Fibroblast of peridontal ligament (primary cell): ENCODE results near the gene S100A3.
"Not testable (repeated sequence)": the region's sequence is repeated elsewhere in the genome, so short reads cannot be mapped to it uniquely, and the experiment has no call there.

Experiments used
- DNase-seq: peaks from one replicate; pipeline ENCODE4 v3.0.0-alpha.2; 2010; ENCODE audit errors: extremely low read depth

S100A3 gene, protein sequence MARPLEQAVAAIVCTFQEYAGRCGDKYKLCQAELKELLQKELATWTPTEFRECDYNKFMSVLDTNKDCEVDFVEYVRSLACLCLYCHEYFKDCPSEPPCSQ

DNA sequence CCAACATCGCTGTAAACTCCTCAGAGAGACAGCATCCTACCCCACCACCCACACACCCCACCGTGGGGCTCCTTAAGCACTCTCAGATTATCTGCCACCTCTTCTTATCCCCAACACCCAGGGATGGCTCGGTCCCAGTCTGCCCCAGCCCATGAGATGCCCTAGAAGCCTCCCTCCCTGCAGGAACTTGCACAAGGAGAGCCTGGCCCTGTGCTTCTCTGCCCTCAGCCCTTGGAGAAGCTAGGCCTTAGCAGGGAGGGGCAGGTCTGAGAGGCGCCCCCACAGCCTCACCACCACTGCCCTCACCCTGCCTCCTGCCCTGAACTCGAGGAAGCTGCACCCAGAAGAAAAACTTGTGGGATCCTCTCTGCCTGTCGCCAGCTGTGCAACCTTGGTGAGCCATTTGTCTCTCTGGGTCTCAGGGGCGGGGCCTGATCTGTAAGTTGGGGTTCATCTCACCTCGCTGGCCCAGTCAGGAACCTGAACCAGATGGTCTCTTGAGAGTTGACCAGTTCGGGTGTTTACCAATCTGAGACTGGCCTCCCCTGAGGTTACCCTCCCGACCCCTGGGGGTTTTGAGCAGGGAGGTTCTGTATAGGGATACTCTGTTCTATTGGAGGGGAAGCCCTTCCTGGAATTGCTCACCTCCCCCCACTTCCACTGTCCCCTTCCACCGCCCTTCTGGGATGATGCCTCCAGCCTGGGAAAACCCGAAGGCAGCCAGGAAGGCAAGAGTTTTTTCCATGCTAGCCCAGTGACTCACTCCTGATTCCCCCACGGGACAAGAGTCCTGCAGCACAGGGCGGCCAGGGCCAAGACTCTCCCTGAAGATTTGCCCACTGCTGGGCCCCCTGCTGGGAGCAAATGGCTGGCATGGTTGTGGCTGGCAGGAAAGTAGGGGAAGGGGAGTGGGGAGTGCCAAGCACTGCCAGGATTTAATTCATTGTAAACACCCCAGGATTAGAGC is at the start of gene S100A3:
TSS of gene S100A3 (minus strand) at position 537 of the 967 bp plus-strand sequence. CDS start 773 bp downstream, outside the sequence.
- peak; percentile 93 for DNase-seq

DNA sequence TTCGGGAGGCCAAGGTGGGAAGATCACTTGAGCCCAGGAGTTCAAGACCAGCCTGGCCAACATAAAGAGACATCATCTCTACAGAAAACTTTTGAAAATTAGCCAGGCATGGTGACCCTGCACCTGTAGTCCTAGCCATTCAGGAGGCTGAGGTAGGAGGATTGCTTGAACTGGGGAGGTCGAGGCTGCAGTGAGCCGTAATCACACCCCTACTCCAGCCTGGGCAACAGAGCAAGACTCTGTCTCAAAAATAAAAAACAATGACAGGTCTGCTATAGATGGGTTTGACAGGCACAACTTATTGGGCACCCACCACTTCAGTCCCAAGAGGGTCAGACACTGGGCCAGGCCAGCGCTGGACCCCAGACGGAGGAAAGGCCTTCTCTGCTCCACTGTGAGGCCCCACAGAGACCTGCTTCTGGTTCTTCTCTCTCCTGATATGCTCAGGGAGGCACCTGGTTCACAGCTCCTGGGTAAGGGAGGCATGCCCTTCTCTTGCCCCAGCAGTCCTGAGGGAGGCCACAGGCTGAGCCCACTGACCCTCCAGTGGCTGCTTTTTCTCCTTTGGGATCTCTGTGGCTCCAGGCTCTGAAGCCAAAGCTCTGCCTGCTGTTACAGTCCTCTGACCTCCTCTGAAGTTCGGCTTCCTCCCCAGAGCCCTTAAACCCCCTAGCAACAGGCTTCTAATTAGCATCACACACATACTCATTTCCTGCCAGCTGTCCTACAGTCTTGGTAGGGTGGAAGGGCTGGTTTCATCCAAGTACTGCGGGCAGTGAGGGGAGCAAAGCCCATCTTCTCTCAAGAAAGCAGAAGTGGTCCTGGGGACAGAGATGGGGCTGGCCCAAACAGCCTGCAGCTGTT is 49.5 kb upstream of the S100A3 start:
- DNase-seq, result peak; percentile 69

DNA sequence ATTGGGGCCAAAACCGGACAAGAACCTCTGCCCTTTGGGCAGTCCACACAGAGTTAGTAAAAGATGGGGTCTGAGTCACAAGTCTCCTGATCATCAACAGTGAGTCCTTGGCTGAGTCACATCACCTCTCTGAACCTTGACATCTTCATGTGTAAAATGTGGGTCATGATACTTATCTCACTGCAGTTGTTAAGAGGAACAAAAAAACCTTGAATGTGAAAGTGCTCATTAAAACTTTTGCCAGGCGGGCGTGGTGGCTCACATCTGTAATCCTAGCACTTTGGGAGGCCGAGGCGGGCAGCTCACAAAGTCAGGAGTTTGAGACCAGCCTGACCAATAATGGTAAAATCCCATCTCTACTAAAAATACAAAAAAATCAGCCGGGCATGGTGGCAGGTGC is 48.1 kb upstream of the S100A3 start:
- DNase-seq, result peak; percentile 42

DNA sequence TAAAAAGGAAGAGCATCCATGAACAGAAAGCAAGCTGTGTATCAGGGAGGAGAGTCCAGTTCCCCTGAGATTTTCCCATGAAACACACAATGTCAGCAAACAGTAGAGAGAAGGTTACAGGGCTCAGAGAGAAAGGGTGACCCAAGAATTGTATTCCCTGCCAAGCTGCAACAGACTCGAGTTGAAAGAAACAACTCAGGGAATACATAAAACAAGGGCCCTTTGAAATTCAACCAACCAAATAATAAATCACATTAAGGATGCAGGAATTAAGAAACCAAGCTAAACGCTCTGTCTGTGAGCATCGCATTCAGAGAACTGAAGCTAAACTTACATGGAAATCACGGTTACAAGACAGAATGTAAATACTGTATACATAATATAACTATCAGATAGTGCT is 43.7 kb upstream of the S100A3 start:
- DNase-seq, result no peak

DNA sequence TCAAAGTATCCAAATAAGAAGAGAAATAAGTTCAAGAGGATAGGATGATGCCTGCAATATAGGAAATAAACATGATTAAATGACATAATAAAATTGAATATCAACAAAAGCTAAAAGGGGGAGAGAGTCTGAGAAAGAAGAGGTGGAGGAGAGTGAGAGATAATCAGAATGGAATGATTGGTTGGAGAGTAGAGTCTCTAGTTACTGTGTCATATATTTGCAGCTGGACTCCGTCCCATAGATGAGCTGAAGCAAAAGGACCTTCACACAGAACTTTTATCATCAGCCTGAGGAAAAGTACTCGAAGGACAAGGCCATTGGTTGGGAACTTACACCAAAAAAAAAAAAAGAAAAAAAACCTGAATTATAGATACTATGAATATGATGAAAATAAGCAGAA is 39.4 kb upstream of the S100A3 start:
- DNase-seq, result no peak

DNA sequence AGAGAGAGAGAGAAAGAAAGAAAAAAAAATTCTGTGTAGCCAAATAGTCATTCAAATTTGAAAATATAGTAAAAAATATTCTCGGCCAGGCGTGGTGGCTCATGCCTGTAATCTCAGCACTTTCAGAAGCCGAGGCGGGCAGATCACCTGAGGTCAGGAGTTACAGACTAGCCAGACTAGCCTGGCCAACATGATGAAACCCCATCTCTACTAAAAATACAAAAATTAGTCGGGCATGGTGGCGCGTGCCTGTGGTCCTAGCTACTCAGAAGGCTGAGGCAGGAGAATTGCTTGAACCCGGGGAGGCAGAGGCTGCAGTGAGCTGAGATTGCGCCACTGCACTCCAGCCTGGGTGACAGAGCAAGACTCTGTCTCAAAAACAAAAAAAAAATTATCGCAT is 39.0 kb upstream of the S100A3 start:
- DNase-seq, result not testable (repeated sequence)

DNA sequence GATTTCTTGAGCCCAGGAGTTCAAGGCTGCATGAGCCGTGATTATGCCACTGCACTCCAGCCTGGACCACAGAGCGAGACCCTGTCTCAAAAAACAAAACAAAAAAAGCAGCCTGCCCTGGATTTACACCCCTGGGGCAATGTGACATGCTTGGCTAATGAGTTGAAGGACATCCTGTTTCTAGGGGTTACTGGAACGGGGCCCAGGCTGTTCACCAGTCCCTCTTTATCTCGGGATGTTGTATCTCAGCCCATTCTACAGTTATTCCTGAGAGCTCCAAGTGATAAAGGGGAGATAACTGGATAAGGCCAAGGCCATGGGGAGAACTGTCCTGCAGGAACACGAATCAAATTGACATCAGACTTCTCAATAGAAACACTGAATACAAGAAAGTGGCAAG is 38.3 kb upstream of the S100A3 start:
- no peak for DNase-seq

DNA sequence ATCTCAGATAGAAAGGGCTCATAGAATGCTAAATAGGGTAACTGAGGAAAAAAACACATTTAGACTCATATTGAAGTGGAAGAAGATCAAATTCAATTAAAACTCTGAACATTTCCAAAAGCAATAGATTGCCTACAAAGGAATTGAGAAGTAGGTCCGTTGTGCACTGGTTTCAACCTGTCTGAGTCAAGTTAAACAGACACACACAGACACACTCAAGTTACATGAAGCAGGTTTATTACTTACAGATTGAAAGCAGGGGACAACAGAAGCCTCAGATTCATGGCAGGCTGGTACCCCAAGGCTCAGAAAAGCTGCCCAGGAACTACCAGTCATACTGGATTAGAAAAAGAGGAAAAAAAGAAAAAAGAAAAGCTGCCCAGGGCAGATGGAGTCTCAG is 37.3 kb upstream of the S100A3 start:
- DNase-seq, result no peak

DNA sequence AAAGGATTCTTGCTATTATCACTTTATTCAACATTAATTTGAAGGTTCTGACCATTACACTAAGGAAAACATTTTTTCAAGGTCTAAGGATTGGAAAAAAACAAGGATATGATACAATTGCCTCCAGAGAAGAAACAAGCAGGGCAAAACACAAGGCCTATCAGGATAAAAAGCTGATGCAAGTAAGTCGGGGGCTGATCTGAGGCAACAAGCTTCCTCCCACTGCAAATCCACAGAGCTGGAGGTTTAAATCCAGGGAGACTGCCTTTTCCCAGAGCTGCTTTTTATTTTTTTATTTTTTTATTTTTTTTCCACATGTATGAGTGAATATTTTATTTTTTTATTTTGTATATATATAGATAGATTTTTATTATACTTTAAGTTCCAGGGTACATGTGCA is 35.9 kb upstream of the S100A3 start:
- no peak for DNase-seq

DNA sequence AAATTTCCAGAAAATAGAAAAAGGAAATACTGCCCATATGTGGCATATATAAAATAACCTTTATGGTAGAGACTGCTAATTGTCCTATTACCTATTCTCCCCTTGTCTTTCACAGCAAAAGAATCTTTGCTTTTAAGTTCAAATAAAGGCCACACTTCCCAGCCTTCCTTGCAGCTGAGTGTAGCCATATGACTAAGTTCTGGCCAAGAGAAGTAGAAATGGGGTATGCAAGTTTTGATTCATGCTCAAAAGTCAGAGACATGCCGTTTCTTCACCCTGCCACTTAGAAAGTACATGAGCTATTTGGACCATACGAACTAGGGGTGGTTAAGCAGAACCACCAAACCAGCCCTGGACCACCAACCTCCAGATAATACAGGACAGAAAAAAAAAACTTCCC is 34.9 kb upstream of the S100A3 start:
- DNase-seq, result no peak

DNA sequence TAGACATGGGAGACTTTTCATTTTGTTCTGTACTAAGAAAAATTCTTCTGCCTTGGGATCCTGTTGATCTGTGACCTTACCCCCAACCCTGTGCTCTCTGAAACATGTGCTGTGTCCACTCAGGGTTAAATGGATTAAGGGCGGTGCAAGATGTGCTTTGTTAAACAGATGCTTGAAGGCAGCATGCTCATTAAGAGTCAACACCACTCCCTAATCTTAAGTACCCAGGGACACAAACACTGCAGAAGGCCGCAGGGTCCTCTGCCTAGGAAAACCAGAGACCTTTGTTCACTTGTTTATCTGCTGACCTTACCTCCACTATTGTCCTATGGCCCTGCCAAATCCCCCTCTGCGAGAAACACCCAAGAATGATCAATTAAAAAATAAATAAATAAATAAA is 34.5 kb upstream of the S100A3 start:
- DNase-seq, result not testable (repeated sequence)

DNA sequence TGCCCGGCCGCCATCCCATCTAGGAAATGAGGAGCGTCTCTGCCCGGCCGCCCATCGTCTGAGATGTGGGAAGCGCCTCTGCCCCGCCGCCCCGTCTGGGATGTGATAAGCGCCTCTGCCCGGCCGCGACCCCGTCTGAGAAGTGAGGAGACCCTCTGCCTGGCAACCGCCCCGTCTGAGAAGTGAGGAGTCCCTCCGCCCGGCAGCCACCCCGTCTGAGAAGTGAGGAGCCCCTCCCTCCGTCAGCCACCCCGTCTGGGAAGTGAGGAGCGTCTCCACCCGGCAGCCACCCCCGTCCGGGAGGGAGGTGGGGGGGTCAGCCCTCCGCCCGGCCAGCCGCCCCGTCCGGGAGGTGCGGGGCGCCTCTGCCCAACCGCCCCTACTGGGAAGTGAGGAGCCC is 33.8 kb upstream of the S100A3 start:
- not testable (repeated sequence) for DNase-seq

DNA sequence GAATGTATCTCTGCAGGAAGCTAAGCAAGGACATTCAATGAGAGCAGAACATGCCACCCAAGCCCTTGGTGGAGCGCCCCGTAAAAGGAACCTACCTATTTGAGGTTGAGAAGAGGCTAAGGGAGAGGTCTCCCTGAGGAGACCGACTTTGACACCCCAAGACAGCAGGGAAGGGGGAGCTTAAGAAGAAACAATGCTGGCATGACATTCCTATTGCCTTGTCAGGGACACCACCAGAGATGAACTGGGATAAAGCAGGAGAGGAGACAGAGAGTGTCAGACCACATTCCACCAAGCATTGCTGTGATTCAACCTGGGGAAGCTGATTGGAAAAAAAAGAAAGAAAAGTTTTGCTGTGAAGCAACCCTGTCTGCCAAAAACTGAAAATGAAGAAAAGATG is 29.9 kb upstream of the S100A3 start:
- no peak for DNase-seq

DNA sequence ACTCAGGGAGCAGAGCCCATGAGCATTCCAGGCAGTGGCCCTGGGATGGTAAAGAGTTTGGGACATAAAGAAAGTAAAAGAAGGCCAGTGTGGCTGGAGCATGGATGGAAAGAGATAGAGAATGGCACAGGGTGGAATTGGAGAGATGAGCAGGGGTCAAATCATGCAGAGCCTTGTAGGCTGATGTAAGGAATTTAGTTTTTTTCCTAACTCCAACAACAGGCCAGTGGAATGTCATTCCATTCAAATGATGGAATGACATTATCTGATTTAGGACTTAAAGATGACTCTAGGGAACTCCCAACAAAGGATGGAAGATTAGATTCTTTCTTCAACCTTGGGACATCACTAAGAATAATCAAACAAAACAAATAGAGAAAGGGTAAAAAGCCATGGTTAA is 29.4 kb upstream of the S100A3 start:
- peak; percentile 38 for DNase-seq

DNA sequence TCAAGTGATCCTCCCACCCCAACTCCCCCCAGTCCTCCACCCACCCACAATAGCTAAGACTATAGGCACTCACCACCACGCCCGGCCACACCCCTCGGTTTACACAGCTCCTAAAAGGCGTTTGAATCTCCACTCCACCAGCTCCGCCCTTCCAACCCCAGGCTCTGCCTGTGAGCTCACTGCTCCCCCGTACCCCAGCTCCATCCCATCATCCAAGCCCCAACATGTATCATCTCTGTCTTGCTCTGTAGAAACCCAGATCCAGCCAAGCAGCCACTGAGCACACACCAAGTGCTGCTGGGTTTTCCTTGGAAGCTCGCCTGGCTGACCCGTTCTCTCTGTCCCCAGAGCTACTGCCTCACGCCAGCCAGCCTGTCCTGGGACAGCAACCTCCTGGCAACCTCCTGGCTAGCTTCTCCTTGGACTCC is 28.6 kb upstream of the S100A3 start:
- DNase-seq, result no peak

DNA sequence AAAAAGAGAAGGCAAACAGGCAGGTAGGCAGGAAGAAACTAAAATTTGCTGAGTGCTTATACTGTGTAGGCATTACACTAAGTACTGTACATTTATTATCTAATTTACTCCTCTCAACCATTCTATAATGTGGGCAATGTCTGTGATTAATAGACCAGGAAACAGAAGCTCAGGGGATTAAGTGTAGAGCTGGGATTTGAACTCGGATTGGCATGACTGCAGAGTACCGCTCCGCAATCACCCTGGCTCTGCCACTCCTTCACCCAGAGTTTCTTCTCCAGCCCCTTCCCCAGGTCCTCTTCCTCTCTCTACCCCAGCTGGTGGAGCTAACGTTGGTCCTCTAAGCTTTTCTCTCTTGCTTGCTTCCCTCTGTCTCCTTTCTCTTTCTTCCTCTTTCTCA is 28.1 kb upstream of the S100A3 start:
- no peak for DNase-seq

DNA sequence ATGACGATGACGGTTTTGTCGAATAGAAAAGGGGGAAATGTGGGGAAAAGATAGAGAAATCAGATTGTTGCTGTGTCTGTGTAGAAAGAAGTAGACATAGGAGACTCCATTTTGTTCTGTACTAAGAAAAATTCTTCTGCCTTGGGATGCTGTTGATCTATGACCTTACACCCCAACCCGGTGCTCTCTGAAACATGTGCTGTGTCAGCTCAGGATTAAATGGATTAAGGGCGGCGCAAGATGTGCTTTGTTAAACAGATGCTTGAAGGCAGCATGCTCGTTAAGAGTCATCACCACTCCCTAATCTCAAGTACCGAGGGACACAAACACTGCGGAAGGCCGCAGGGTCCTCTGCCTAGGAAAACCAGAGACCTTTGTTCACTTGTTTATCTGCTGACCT is 26.4 kb upstream of the S100A3 start:
- not testable (repeated sequence) for DNase-seq

DNA sequence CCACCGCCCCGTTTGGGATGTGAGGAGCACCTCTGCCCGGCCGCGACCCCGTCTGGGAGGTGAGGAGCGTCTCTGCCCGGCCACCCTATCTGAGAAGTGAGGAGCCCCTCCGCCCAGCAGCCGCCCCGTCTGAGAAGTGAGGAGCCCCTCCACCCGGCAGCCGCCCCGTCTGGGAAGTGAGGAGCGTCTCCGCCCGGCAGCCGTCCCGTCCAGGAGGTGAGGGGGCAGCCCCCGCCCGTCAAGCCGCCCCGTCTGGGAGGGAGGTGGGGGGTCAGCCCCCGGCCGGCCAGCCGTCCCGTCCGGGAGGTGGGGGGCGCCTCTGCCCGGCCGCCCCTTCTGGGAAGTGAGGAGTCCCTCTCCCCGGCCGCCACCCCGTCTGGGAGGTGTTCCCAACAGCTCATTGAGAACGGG is 26.0 kb upstream of the S100A3 start:
- not testable (repeated sequence) for DNase-seq

DNA sequence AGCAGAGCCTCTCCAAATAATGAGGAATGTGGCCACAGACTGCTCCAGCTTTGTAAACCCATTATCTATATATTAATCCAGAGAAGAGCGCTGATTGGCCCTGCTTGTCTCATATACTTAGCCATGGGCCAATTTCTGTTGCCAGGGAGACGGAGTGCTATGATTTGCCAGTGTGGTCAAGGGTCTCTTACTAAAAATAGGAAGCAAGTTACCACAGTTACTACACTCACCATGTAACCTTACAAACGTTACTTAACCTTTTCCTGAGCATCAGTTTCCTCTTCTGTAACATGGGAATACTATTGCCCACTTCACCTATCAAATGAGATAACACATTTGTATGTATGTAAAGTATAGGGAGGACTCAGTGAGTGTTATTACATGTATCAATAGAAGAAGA is 24.3 kb upstream of the S100A3 start:
- DNase-seq, result peak; percentile 38

DNA sequence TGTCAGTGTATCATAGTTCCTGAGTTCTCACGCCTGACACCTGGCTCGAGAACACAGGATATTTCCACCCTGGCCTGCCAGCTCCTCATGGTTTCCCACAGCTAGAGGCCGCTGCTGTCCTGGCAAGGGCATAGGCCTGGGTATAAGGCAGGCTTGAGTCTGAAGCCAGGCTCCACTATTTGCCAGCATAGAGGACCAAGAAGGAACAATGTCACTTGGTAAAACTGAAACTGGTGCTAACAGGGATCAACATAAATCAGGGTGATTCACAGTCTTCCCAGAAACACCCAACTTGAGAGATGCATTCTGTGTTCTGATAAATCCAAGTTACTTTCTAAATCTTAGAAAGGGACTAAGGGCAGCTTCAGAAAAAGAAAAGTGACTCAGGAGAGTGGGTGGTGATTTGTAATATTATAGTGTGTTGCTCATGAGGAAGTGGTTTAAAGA is 23.5 kb upstream of the S100A3 start:
- peak; percentile 86 for DNase-seq

DNA sequence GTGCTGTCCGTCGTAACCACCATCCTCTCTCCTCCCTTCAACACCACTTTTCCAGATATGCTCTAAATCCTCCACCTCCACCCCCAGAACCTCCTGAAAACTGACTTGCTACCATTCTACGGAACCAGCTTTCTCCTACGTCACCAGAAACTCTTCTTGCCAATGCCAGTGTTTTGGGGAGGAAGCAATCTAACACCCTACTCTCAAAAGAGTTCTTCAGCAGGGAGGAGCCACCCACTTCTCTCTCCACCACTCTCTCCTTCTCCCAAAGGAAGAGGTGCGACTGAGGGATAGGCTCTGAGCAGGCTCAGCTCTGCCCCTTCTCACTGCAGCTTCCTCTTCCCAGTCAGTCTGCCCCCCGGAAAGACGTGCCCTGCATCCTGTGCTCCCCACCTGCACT is 22.6 kb upstream of the S100A3 start:
- no peak for DNase-seq

DNA sequence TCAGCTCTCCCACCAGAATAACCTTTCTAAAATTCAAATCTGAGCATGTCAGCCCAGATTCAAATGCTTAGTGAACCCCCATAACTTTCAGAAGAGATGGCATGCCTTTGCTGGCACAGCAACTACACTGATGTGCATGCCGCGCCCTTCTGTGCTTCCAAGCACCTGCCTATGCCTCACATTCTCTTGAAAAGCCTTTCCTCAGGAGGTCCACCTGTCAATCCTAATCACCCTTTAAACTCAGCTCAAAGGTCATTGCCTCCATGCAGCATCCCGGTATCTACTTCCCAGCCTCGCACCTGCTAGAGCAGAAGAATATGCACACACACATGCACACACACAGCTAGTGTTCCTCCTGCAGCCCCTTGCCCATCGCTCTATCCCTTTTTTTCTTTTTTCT is 21.8 kb upstream of the S100A3 start:
- DNase-seq, result no peak
